Common myeloid progenitor, CD34-positive (primary cell): ENCODE measurements around the gene ZFYVE16.
"Not testable (repeated sequence)": the region's sequence is repeated elsewhere in the genome, so short reads cannot be mapped to it uniquely, and the experiment has no call there.

ENCODE experiments used
- CTCF ChIA-PET: fragments of 350-600 bp; sonication (Branson Sonifier 250); formaldehyde crosslinking; loops from one replicate; lab custom pipeline; 2021; ENCODE audit warnings: antibody characterized with exemption; lab: Charles Lee
- POLR2A ChIA-PET: fragments of 350-600 bp; sonication (Branson Sonifier 250); formaldehyde crosslinking; loops from one replicate; lab custom pipeline; 2021; ENCODE audit warnings: antibody characterized with exemption; lab: Charles Lee
- DNase-seq, 3 donors: peaks; one replicate each; pipeline versions ENCODE4 v3.0.0 to v3.0.0-alpha.2; 2013
- H3K27ac ChIP-seq, 2 experiments: 1 replicate in 1 of 2; 2 replicates in 1 of 2; pipeline ENCODE4 v1.7.0; 2013; ENCODE audit warnings: inconsistent platforms in 2 of 2, low read length in 2 of 2, mild to moderate bottlenecking in 2 of 2, low read depth in 1 of 2, moderate library complexity in 1 of 2; ENCODE audit not compliant: severe bottlenecking in 2 of 2, insufficient read depth in 1 of 2, poor library complexity in 1 of 2
- H3K27me3 ChIP-seq, 5 experiments: replicated peaks in 2 of 5; 1 replicate in 3 of 5; 2 replicates in 2 of 5; pipeline versions ENCODE4 v1.6.1 to v1.7.0; 2013; ENCODE audit warnings: low read length in 4 of 5, mild to moderate bottlenecking in 2 of 5, moderate library complexity in 2 of 5, inconsistent platforms in 1 of 5; ENCODE audit not compliant: insufficient read depth in 5 of 5, control insufficient read depth in 4 of 5
- H3K36me3 ChIP-seq, 4 experiments: 1 replicate in 2 of 4; 2 replicates in 2 of 4; pipeline versions ENCODE4 v1.6.1 to v1.7.0; 2013; ENCODE audit warnings: low read length in 3 of 4, control low read depth in 1 of 4, mild to moderate bottlenecking in 1 of 4; ENCODE audit not compliant: control insufficient read depth in 4 of 4, insufficient read depth in 4 of 4
- H3K4me1 ChIP-seq, 4 experiments: 1 replicate in 3 of 4; 2 replicates in 1 of 4; pipeline versions ENCODE4 v1.6.1 to v1.7.1; 2013; ENCODE audit warnings: low read length in 3 of 4, mild to moderate bottlenecking in 3 of 4, control low read depth in 1 of 4, inconsistent platforms in 1 of 4, moderate library complexity in 1 of 4; ENCODE audit not compliant: control insufficient read depth in 4 of 4, insufficient read depth in 4 of 4; ENCODE audit errors: control extremely low read depth in 1 of 4
- H3K4me3 ChIP-seq, 7 experiments: 1 replicate in 4 of 7; 2 replicates in 3 of 7; pipeline versions ENCODE4 v1.5.1 to v1.7.0; 2013; ENCODE audit warnings: mild to moderate bottlenecking in 7 of 7, low read length in 6 of 7, moderate library complexity in 6 of 7, inconsistent platforms in 2 of 7, low read depth in 2 of 7, control low read depth in 1 of 7; ENCODE audit not compliant: insufficient read depth in 4 of 7, control insufficient read depth in 1 of 7; ENCODE audit errors: extremely low read depth in 1 of 7
- H3K9me3 ChIP-seq, 5 experiments: 1 replicate in 4 of 5; 2 replicates in 1 of 5; pipeline versions ENCODE4 v1.6.1 to v1.7.1; 2013; ENCODE audit warnings: low read length in 4 of 5, mild to moderate bottlenecking in 2 of 5, inconsistent platforms in 1 of 5, low read depth in 1 of 5, moderate library complexity in 1 of 5; ENCODE audit not compliant: control insufficient read depth in 4 of 5, insufficient read depth in 2 of 5; ENCODE audit errors: control extremely low read depth in 1 of 5
- WGBS: methylation state at CpG from one replicate; pipeline ENCODE4 v1.1.5; 2013; ENCODE audit not compliant: insufficient coverage; 5-methylcytosine and 5-hydroxymethylcytosine counted together

Gene ZFYVE16

DNA sequence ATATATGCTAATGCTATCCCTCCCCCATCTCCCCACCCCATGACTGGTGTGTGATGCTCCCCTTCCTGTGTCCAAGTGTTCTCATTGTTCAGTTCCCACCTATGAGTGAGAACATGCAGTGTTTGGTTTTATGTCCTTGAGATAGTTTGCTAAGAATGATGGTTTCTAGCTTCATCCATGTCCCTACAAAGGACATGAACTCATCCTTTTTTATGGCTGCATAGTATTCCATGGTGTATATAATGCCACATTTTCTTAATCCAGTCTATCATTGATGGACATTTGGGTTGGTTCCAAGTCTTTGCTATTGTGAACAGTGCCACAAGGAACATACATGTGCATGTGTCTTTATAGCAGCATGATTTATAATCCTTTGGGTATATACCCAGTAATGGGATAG is 16.6 kb upstream of the ZFYVE16 start:
- H3K4me3 ChIP-seq, H3K36me3 ChIP-seq, H3K9me3 ChIP-seq, POLR2A ChIA-PET, H3K27me3 ChIP-seq, H3K27ac ChIP-seq, CTCF ChIA-PET, DNase-seq, H3K4me1 ChIP-seq: not testable (repeated sequence)

DNA sequence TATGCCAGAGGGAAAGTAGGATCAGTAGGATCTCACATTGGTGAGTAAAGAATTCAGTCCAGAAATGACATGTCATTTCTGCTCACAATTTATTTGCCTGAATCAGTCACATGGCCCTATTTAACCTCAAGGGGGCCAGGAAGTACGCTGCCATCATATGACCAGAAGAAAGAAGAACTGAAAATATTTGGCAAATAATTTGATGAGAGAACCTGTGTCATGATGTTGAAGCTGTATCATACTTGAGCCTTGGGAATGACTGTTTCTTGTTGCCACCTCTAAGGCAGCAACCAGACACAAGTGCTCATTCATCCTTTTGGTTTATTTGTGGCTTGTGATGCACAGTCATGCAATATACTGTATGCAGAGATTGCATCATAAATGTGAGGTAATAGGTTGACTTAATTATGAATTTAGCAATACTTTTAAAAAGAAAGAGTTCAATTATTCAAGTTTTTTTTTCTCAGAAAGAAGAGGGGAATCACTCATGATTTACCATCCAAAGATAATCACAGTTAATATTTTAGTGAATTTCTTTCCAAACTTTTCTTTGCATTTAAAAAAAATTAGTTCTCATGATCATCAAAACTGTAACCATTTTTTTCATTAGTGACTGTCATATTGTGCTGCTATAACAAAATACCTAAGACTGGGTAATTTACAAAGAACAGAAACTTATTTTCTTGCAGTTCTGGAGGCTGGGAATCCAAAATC is 8.2 kb upstream of the ZFYVE16 start:
- WGBS = no CpG with 5 or more reads among the region's 1 CpG

GRCh38 chr5:80400368-80400767 is 7.5 kb upstream of the ZFYVE16 start:
- H3K27me3 ChIP-seq, H3K9me3 ChIP-seq, POLR2A ChIA-PET, H3K4me3 ChIP-seq, H3K27ac ChIP-seq, H3K4me1 ChIP-seq, H3K36me3 ChIP-seq, CTCF ChIA-PET: not testable (repeated sequence)
- no CpG with 5 or more reads among the region's 1 CpG for WGBS
- DNase-seq = peak in 2 of 3 donors; percentile 15 to 16

More for the DNA sequence above, 8.2 kb upstream of the ZFYVE16 start:
- H3K4me1 ChIP-seq = peaks cover 2 to 8% (median 4%) of the 10 kb centered on the region in 4 experiments
- CTCF ChIA-PET = no interaction called here
- H3K4me3 ChIP-seq = no peak overlapping the region
- POLR2A ChIA-PET = no interaction called here
- DNase-seq = peak; percentile 50 to 84 (median 80)
- H3K36me3 ChIP-seq = no peaks in the 10 kb centered on the region
- H3K9me3 ChIP-seq = peaks cover 0 to 2% (median 0%) of the 10 kb centered on the region in 5 experiments
- H3K27me3 ChIP-seq = no peaks in the 10 kb centered on the region
- H3K27ac ChIP-seq = no peak overlapping the region

- Histone ChIP-seq H3K4me3 (no peak overlapping the region), H3K27ac (no peak overlapping the region), H3K36me3 (no peaks in the 10 kb centered on the region), H3K4me1 (peaks cover 8 to 22% (median 10%) of the 10 kb centered on the region in 4 experiments), H3K27me3 (no peaks in the 10 kb centered on the region), H3K9me3 (no peaks in the 10 kb centered on the region)
- DNase-seq = no peak
- POLR2A ChIA-PET = no interaction called here
- 83% methylated on average over 1 of the region's 2 CpGs for WGBS
- CTCF ChIA-PET = no interaction called here
Observed at GRCh38 chr5:80403782-80404181, 4.1 kb upstream of the ZFYVE16 start.

DNA sequence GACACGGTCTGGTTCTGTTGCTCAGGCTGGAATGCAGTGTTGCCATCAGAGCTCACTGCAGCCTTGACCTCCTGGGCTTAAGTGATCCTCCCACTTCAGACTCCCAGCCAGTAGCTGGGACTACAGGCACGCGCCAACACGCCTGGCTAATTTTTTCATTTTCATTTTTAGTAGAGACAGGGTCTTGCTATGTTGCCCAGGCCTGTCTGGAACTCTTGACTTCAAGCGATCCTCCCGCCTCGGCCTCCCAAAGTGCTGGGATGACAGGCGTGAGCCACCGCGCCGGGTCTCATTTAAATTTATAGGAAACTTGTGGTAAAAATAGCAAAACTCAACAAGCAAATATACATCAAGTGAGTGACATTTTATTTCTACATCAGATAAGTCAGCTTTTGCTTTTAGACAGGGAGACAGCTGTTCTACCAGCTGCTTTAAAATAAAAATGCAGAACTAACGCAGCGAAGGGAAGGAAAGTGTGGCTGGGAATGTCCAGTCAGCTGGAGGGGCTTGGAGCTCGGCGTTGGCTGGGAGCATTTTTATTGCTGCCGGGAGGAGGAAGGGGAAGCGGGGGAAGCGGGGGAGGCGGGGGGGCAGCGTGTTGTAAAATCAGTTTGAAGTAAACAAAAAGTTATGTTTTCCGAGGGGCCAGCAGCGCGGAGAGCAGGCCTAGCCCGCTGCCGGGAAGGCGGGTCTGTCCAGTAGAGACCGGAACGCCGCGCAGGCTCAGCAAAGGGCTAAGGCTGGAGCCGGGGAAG is 707 bp upstream of the ZFYVE16 start:
- no peaks in the 10 kb centered on the region for H3K27me3 ChIP-seq
- H3K4me3 ChIP-seq = peak overlapping the region; percentile 88 to 98 (median 92)
- peak overlapping the region; percentile 91 to 96 for H3K27ac ChIP-seq
- no peaks in the 10 kb centered on the region for H3K9me3 ChIP-seq
- H3K4me1 ChIP-seq = peaks cover 9 to 24% (median 14%) of the 10 kb centered on the region in 4 experiments
- peak in 2 of 3 donors; percentile 81 to 88 for DNase-seq
- no peaks in the 10 kb centered on the region for H3K36me3 ChIP-seq
- 20% methylated on average over 18 of the region's 31 CpGs for WGBS
- ChIA-PET CTCF (interaction anchor here (0.9 kb wide), 1 partner anchor 61 kb away, joined by 3 read pairs; no protein-coding TSS in a partner anchor), POLR2A (interaction anchor here (1.0 kb wide), 1 partner anchor 80 kb away, joined by 3 read pairs; no protein-coding TSS in a partner anchor)

- Histone ChIP-seq H3K4me3 (peak overlapping the region; percentile 88 to 98 (median 92)), H3K27ac (peak overlapping the region in 1 of 2 experiments; percentile 96), H3K27me3 (no peaks in the 10 kb centered on the region), H3K36me3 (peaks cover 0 to 3% (median 0%) of the 10 kb centered on the region in 4 experiments), H3K9me3 (no peaks in the 10 kb centered on the region), H3K4me1 (peaks cover 9 to 24% (median 14%) of the 10 kb centered on the region in 4 experiments)
- ChIA-PET CTCF (interaction anchor here (0.9 kb wide), 1 partner anchor 63 kb away, joined by 3 read pairs; no protein-coding TSS in a partner anchor), POLR2A (interaction anchor here (1.0 kb wide), 1 partner anchor 79 kb away, joined by 3 read pairs; no protein-coding TSS in a partner anchor)
- peak; percentile 53 to 74 (median 65) for DNase-seq
- WGBS = 0% methylated on average over 16 of the region's 24 CpGs
Observed at GRCh38 chr5:80408484-80409366, 861 bp downstream of the ZFYVE16 start.
